Measurements from ENCODE around the gene CMSS1. TPM values are rescaled to one million over a fixed set of nuclear protein-coding genes. Genes with fewer than 3 reads are reported as not detected.

CMSS1 gene
- total RNA-seq, 1 experiment from 2014 or later, result 98.6 TPM

- H3K4me3 ChIP-seq (ENCODE audit: low read depth, low read length, poor library complexity, severe bottlenecking), result no peak overlapping the region
- ChIA-PET CTCF (no interaction called here), POLR2A (ENCODE audit: low non-redundant PET) (no interaction called here)
- TF ChIP-seq CTCF (conservative IDR thresholded peaks at IDR 0.05; ENCODE audit: low read depth, low read length) (no peak), EZH2 (IDR thresholded peaks at IDR 0.05; ENCODE audit: borderline replicate concordance, low read depth, low read length, poor library complexity, severe bottlenecking) (no peak)
- no peaks in the 10 kb centered on the region for H3K27me3 ChIP-seq (replicated peaks; ENCODE audit: insufficient read depth, low read depth, low read length, poor library complexity)
- no peaks in the 10 kb centered on the region for H3K4me1 ChIP-seq (ENCODE audit: insufficient read depth, low read length, poor library complexity, severe bottlenecking)
- no peaks in the 10 kb centered on the region for H3K9me3 ChIP-seq (ENCODE audit: low read depth, low read length, poor library complexity, severe bottlenecking)
- intact Hi-C loops (cut with micrococcal nuclease; ENCODE audit: unreplicated experiment), result no loop called here
- no peak overlapping the region for H3K27ac ChIP-seq (ENCODE audit: low read depth, low read length, poor library complexity, severe bottlenecking)
- no peaks in the 10 kb centered on the region for H3K36me3 ChIP-seq (ENCODE audit: insufficient read depth, low read length, poor library complexity, severe bottlenecking)
- BruUV-seq (replicated peaks), result no TSS peak
- DNase-seq (ENCODE audit: low spot score), result no peak
Measured at GRCh38 chr3:99961756-99962515, 144.3 kb downstream of the CMSS1 start.

GRCh38 chr3:99962703-99963102, 145.0 kb downstream of the CMSS1 start:
- no TSS peak for BruUV-seq (replicated peaks)
- Histone ChIP-seq H3K4me1 (ENCODE audit: insufficient read depth, low read length, poor library complexity, severe bottlenecking) (no peaks in the 10 kb centered on the region), H3K9me3 (ENCODE audit: low read depth, low read length, poor library complexity, severe bottlenecking) (no peaks in the 10 kb centered on the region), H3K27ac (ENCODE audit: low read depth, low read length, poor library complexity, severe bottlenecking) (no peak overlapping the region), H3K4me3 (ENCODE audit: low read depth, low read length, poor library complexity, severe bottlenecking) (no peak overlapping the region), H3K27me3 (replicated peaks; ENCODE audit: insufficient read depth, low read depth, low read length, poor library complexity) (no peaks in the 10 kb centered on the region), H3K36me3 (ENCODE audit: insufficient read depth, low read length, poor library complexity, severe bottlenecking) (no peaks in the 10 kb centered on the region)
- ChIA-PET CTCF (no interaction called here), POLR2A (ENCODE audit: low non-redundant PET) (no interaction called here)
- DNase-seq (ENCODE audit: low spot score), result no peak
- no peak for TF ChIP-seq CTCF (conservative IDR thresholded peaks at IDR 0.05; ENCODE audit: low read depth, low read length)
- no peak for TF ChIP-seq EZH2 (IDR thresholded peaks at IDR 0.05; ENCODE audit: borderline replicate concordance, low read depth, low read length, poor library complexity, severe bottlenecking)
- intact Hi-C loops (cut with micrococcal nuclease; ENCODE audit: unreplicated experiment), result no loop called here

GRCh38 chr3:99965077-99965476, 147.4 kb downstream of the CMSS1 start:
- Histone ChIP-seq H3K9me3 (ENCODE audit: low read depth, low read length, poor library complexity, severe bottlenecking) (no peaks in the 10 kb centered on the region), H3K27me3 (replicated peaks; ENCODE audit: insufficient read depth, low read depth, low read length, poor library complexity) (no peaks in the 10 kb centered on the region), H3K27ac (ENCODE audit: low read depth, low read length, poor library complexity, severe bottlenecking) (no peak overlapping the region), H3K36me3 (ENCODE audit: insufficient read depth, low read length, poor library complexity, severe bottlenecking) (no peaks in the 10 kb centered on the region), H3K4me1 (ENCODE audit: insufficient read depth, low read length, poor library complexity, severe bottlenecking) (no peaks in the 10 kb centered on the region), H3K4me3 (ENCODE audit: low read depth, low read length, poor library complexity, severe bottlenecking) (no peak overlapping the region)
- BruUV-seq (replicated peaks), result no TSS peak
- no peak for TF ChIP-seq CTCF (conservative IDR thresholded peaks at IDR 0.05; ENCODE audit: low read depth, low read length)
- no peak for TF ChIP-seq EZH2 (IDR thresholded peaks at IDR 0.05; ENCODE audit: borderline replicate concordance, low read depth, low read length, poor library complexity, severe bottlenecking)
- intact Hi-C loops (cut with micrococcal nuclease; ENCODE audit: unreplicated experiment), result no loop called here
- POLR2A ChIA-PET (ENCODE audit: low non-redundant PET), result no interaction called here
- no peak for DNase-seq (ENCODE audit: low spot score)
- CTCF ChIA-PET, result no interaction called here

Data from A673 (cell line).